GM23248 (cell line): ENCODE measurements around the gene MTPN. TPM values are rescaled to one million over a fixed set of nuclear protein-coding genes. Genes with fewer than 3 reads are reported as not detected.

ENCODE experiments used
- DNase-seq: peaks from one replicate; pipeline ENCODE4 v3.0.0-alpha.2; 2015
- H2AFZ ChIP-seq: fragments of 200-600 bp; sonication (generic); 2 replicates; pipeline ENCODE4 v1.6.1; 2016; ENCODE audit warnings: antibody characterized with exemption
- H3F3A ChIP-seq: fragments of 200-600 bp; sonication (generic); 2 replicates; pipeline ENCODE4 v1.6.1; 2016; ENCODE audit warnings: mild to moderate bottlenecking, antibody characterized with exemption, mixed run types; ENCODE audit not compliant: insufficient read depth
- H3K27ac ChIP-seq: fragments of 200-600 bp; sonication (generic); 2 replicates; pipeline ENCODE4 v1.5.1; 2016; ENCODE audit warnings: mild to moderate bottlenecking
- H3K27me3 ChIP-seq: fragments of 200-600 bp; sonication (generic); replicated peaks from 2 replicates; pipeline ENCODE4 v1.6.1; 2016; ENCODE audit warnings: mild to moderate bottlenecking; ENCODE audit not compliant: insufficient read depth
- H3K36me3 ChIP-seq: fragments of 200-600 bp; sonication (generic); 2 replicates; pipeline ENCODE4 v1.6.1; 2016; ENCODE audit warnings: low read depth, mild to moderate bottlenecking
- H3K4me1 ChIP-seq: fragments of 200-600 bp; sonication (generic); 2 replicates; pipeline ENCODE4 v1.6.1; 2016; ENCODE audit warnings: mild to moderate bottlenecking; ENCODE audit not compliant: insufficient read depth
- H3K4me2 ChIP-seq: fragments of 200-600 bp; sonication (generic); one replicate; pipeline ENCODE4 v1.6.1; 2016; ENCODE audit warnings: mild to moderate bottlenecking; ENCODE audit not compliant: unreplicated experiment
- H3K4me3 ChIP-seq: fragments of 200-600 bp; sonication (generic); 2 replicates; pipeline ENCODE4 v1.5.1; 2016; ENCODE audit warnings: mild to moderate bottlenecking
- H3K79me2 ChIP-seq: fragments of 200-600 bp; sonication (generic); 2 replicates; pipeline ENCODE4 v1.6.1; 2016; ENCODE audit warnings: mild to moderate bottlenecking; ENCODE audit not compliant: insufficient read depth
- H3K9ac ChIP-seq: fragments of 200-600 bp; sonication (generic); 2 replicates; pipeline ENCODE4 v1.6.1; 2016; ENCODE audit warnings: mild to moderate bottlenecking
- H3K9me2 ChIP-seq: fragments of 200-600 bp; sonication (generic); 2 replicates; pipeline ENCODE4 v1.6.1; 2016; ENCODE audit warnings: mixed run types, mild to moderate bottlenecking, moderate library complexity; ENCODE audit not compliant: insufficient read depth
- H3K9me3 ChIP-seq: fragments of 200-600 bp; sonication (generic); one replicate; pipeline ENCODE4 v1.6.1; 2017; ENCODE audit warnings: low read depth
- H4K20me1 ChIP-seq: fragments of 200-600 bp; sonication (generic); 2 replicates; pipeline ENCODE4 v1.6.0; 2016; ENCODE audit not compliant: insufficient read depth
- EZH2 ChIP-seq: fragments of 200-600 bp; sonication (generic); IDR thresholded peaks from 2 replicates; pipeline ENCODE4 v1.6.1; 2018; ENCODE audit warnings: antibody characterized with exemption, mild to moderate bottlenecking; ENCODE audit not compliant: insufficient read depth, poor library complexity, severe bottlenecking
- EZH2phosphoT487 ChIP-seq: fragments of 200-600 bp; sonication (generic); IDR thresholded peaks from 2 replicates; pipeline ENCODE4 v1.6.1; 2018; ENCODE audit warnings: antibody characterized with exemption, moderate library complexity, mild to moderate bottlenecking, low read depth; ENCODE audit not compliant: insufficient read depth
- WGBS, 2 experiments: methylation state at CpG; one replicate each; pipeline ENCODE4 v1.1.6; 2015 to 2017; ENCODE audit warnings: low lambda C conversion rate in 2 of 2, low coverage in 1 of 2; ENCODE audit errors: missing lambda C conversion rate in 2 of 2; 5-methylcytosine and 5-hydroxymethylcytosine counted together
- in situ Hi-C: fragments of 300-500 bp; cut with MboI; formaldehyde crosslinking; loops from 2 replicates; pipeline ENCODE4 v1.15.0; 2020
- polyA plus RNA-seq: library from polyadenylated mRNA; unstranded; fragments of >200 nt; fragmentation: Nextera tagmentation; extraction: Ambion mirVana; gene quantifications from 2 replicates; pipeline ENCODE4 v1.2.1, GENCODE V29; 2016
- total RNA-seq: library from RNA; depleted of rRNA; stranded (reverse); fragments of >200 nt; shearing (Covaris generic); gene quantifications from 2 replicates; pipeline ENCODE4 v1.2.3, GENCODE V29; 2014

The MTPN gene
- total and polyA plus RNA-seq, 2 experiments from 2014 or later, result 133 to 145 TPM

- Histone ChIP-seq H3K27ac (no peak overlapping the region), H3K9me2 (no peaks in the 10 kb centered on the region), H3K36me3 (no peaks in the 10 kb centered on the region), H2AFZ (no peak overlapping the region), H3F3A (no peaks in the 10 kb centered on the region), H3K79me2 (no peaks in the 10 kb centered on the region), H3K9me3 (no peaks in the 10 kb centered on the region), H3K9ac (no peak overlapping the region), H3K4me3 (no peak overlapping the region), H3K4me2 (no peak overlapping the region), H3K4me1 (no peaks in the 10 kb centered on the region), H3K27me3 (no peaks in the 10 kb centered on the region), H4K20me1 (no peaks in the 10 kb centered on the region)
- TF ChIP-seq EZH2phosphoT487 (no peak), EZH2 (no peak)
- in situ Hi-C loops, result no loop called here
- WGBS, 2 experiments, result 17 to 29% methylated on average over 3 of the region's 3 CpGs
- DNase-seq, result no peak
These were observed 66.1 kb downstream of the MTPN start for GRCh38 chr7:135911099-135911498.

DNA sequence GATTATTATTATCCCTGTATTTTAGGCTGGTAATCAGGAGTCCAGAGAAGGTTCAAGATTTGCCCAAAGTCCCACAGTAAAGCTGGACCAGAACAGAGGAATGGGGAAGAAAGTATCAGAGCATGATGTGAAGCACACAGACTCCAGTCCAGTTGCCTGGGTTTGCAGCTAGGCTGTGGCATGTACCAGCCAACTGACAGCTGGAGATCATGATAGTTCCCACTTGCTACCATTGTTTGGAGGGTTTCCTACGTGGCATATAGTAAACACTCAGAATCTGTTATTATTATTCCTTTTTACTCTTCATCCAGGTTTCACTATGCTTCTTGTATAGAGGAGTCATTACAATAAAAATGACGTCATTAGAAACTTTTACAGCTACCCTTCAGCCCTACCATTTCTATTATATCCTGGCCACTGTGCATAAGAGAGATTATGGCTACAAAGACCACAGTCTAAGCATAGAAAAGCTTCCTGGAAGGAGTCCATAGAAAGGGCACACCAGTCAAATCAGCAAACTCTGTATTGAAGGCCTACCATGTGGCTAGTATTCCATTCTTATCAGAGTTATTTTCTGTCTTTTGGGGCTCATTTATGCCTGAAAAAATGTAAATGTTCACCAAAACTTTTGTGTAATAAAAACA is 66.6 kb downstream of the MTPN start:
- H3K9me3 ChIP-seq, result no peaks in the 10 kb centered on the region
- H3K27ac ChIP-seq, result no peak overlapping the region
- no peak overlapping the region for H3K9ac ChIP-seq
- no peak overlapping the region for H3K4me2 ChIP-seq
- 56 to 61% methylated on average over 2 of the region's 2 CpGs for WGBS, 2 experiments
- no peaks in the 10 kb centered on the region for H3K4me1 ChIP-seq
- no peaks in the 10 kb centered on the region for H3K9me2 ChIP-seq
- DNase-seq, result no peak
- in situ Hi-C loops, result no loop called here
- H3K79me2 ChIP-seq, result no peaks in the 10 kb centered on the region
- no peaks in the 10 kb centered on the region for H3K36me3 ChIP-seq
- H3K27me3 ChIP-seq, result no peaks in the 10 kb centered on the region
- H2AFZ ChIP-seq, result no peak overlapping the region
- no peaks in the 10 kb centered on the region for H4K20me1 ChIP-seq
- no peak overlapping the region for H3K4me3 ChIP-seq
- no peaks in the 10 kb centered on the region for H3F3A ChIP-seq
- no peak for TF ChIP-seq EZH2

DNA sequence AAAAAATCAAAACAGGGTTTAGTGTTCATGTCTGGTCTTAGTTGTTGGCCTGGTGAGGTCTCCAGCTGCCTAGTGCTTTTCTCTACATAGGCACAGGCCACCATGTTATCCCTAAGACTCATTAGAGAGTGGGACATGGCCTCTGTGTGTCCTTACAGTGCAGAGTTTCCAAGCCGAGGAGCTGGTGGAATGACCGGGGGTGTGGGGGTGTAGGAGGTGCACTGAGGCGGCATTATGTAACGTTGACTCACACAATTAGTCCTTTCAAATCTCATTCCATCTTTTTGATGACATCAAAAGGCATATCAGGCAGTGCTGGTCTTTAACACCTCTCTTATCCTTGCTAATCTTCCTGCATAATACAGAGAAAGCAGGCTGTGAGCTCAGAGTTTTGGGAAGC is 71.3 kb downstream of the MTPN start:
- H3K79me2 ChIP-seq, result no peaks in the 10 kb centered on the region
- no peaks in the 10 kb centered on the region for H3K36me3 ChIP-seq
- 94 to 97% methylated on average over 4 of the region's 4 CpGs for whole genome bisulfite sequencing, 2 experiments
- no peaks in the 10 kb centered on the region for H3K27me3 ChIP-seq
- in situ Hi-C loops, result no loop called here
- H4K20me1 ChIP-seq, result no peaks in the 10 kb centered on the region
- no peak for TF ChIP-seq EZH2phosphoT487
- no peak for TF ChIP-seq EZH2
- H3K4me2 ChIP-seq, result no peak overlapping the region
- H3K27ac ChIP-seq, result no peak overlapping the region
- H3K9ac ChIP-seq, result no peak overlapping the region
- H3K9me3 ChIP-seq, result no peaks in the 10 kb centered on the region
- H3K4me3 ChIP-seq, result no peak overlapping the region
- H3K9me2 ChIP-seq, result no peaks in the 10 kb centered on the region
- no peak for DNase-seq
- no peak overlapping the region for H2AFZ ChIP-seq
- H3K4me1 ChIP-seq, result no peaks in the 10 kb centered on the region
- no peaks in the 10 kb centered on the region for H3F3A ChIP-seq

GRCh38 chr7:135905355-135905754 is 71.8 kb downstream of the MTPN start:
- no peaks in the 10 kb centered on the region for H4K20me1 ChIP-seq
- TF ChIP-seq EZH2phosphoT487 (no peak), EZH2 (no peak)
- no peak overlapping the region for H3K4me3 ChIP-seq
- no peaks in the 10 kb centered on the region for H3F3A ChIP-seq
- H2AFZ ChIP-seq, result no peak overlapping the region
- no peak overlapping the region for H3K4me2 ChIP-seq
- in situ Hi-C loops, result no loop called here
- no peak for DNase-seq
- no peaks in the 10 kb centered on the region for H3K79me2 ChIP-seq
- H3K9me3 ChIP-seq, result no peaks in the 10 kb centered on the region
- no peak overlapping the region for H3K9ac ChIP-seq
- no peaks in the 10 kb centered on the region for H3K9me2 ChIP-seq
- H3K27me3 ChIP-seq, result no peaks in the 10 kb centered on the region
- H3K36me3 ChIP-seq, result no peaks in the 10 kb centered on the region
- 84 to 87% methylated on average over 4 of the region's 4 CpGs for WGBS, 2 experiments
- H3K27ac ChIP-seq, result no peak overlapping the region
- H3K4me1 ChIP-seq, result no peaks in the 10 kb centered on the region

- H3K4me1 ChIP-seq, result no peaks in the 10 kb centered on the region
- H3K36me3 ChIP-seq, result no peaks in the 10 kb centered on the region
- no peaks in the 10 kb centered on the region for H3K79me2 ChIP-seq
- DNase-seq, result no peak
- 39 to 53% methylated on average over 3 of the region's 3 CpGs for WGBS, 2 experiments
- H3F3A ChIP-seq, result no peaks in the 10 kb centered on the region
- no peak overlapping the region for H3K9ac ChIP-seq
- no peak overlapping the region for H3K4me2 ChIP-seq
- TF ChIP-seq EZH2phosphoT487, result no peak
- no peak for TF ChIP-seq EZH2
- H3K27me3 ChIP-seq, result no peaks in the 10 kb centered on the region
- in situ Hi-C loops, result no loop called here
- H3K9me3 ChIP-seq, result no peaks in the 10 kb centered on the region
- H4K20me1 ChIP-seq, result no peaks in the 10 kb centered on the region
- no peak overlapping the region for H3K4me3 ChIP-seq
- no peaks in the 10 kb centered on the region for H3K9me2 ChIP-seq
- no peak overlapping the region for H3K27ac ChIP-seq
- no peak overlapping the region for H2AFZ ChIP-seq
These were observed 72.9 kb downstream of the MTPN start for GRCh38 chr7:135904282-135904681.
